HCT116 (cell line): ENCODE results near the gene TBC1D16. TPM values are rescaled to one million over a fixed set of nuclear protein-coding genes. Genes with fewer than 3 reads are reported as not detected.

Source experiments
- ATAC-seq: fragments of 200-7000 bp; cut with Tn5 transposase; 2 replicates; pipeline ENCODE4 v1.9.1; 2020; ENCODE audit warnings: mild to moderate bottlenecking, moderate library complexity
- BruUV-seq: library from RNA; stranded (reverse); fragments of 400-500 nt; replicated peaks from 2 replicates; lab custom pipeline; 2021; lab: Mats Ljungman, UMichigan
- CTCF ChIA-PET: fragments of 300-600 bp; sonication (Branson Sonifier 250); formaldehyde crosslinking; loops from one replicate; lab custom pipeline; 2021; ENCODE audit warnings: antibody characterized with exemption; lab: Charles Lee
- POLR2A ChIA-PET: fragments of 300-600, 350-600 bp; sonication (Branson Sonifier 250); formaldehyde crosslinking; loops from one replicate; lab custom pipeline; 2021; ENCODE audit warnings: antibody characterized with exemption; lab: Charles Lee
- RAD21 ChIA-PET, 2 experiments: fragments of 300-600 bp; sonication (Branson Sonifier 250); formaldehyde crosslinking; loops; one replicate each; lab custom pipeline; 2023; ENCODE audit warnings: low total read pairs in 2 of 2; ENCODE audit not compliant: uncharacterized antibody in 2 of 2, unreplicated experiment in 2 of 2, low non-redundant PET in 1 of 2; lab: Charles Lee
- DNase-seq: peaks from one replicate; pipeline ENCODE4 v3.0.0-alpha.2; 2010; ENCODE audit warnings: low read depth, low spot score
- H2AFZ ChIP-seq: fragments of 200-600 bp; shearing (Covaris generic), sonication (generic); 2 replicates; pipeline ENCODE4 v1.6.1; 2017; ENCODE audit warnings: low read depth, mixed run types, mixed read lengths, antibody characterized with exemption, low read length; ENCODE audit not compliant: poor library complexity, severe bottlenecking
- H3K27ac ChIP-seq: 2 replicates; pipeline ENCODE4 v1.5.1; 2012; ENCODE audit warnings: low read depth, low read length
- H3K27me3 ChIP-seq: fragments of 200-600 bp; sonication (generic); 2 replicates; pipeline ENCODE4 v1.6.1; 2016; ENCODE audit warnings: mixed run types, low read length, mixed read lengths; ENCODE audit not compliant: insufficient read depth
- H3K36me3 ChIP-seq, 2 experiments: fragments of 200-500 bp in 1 of 2; fragments of 200-600 bp in 1 of 2; sonication (Bioruptor generic) in 1 of 2; sonication (generic) in 1 of 2; 2 replicates each; pipeline versions ENCODE4 v1.5.1 to v1.6.1; 2014 to 2016; ENCODE audit warnings: low read length in 2 of 2, inconsistent platforms in 1 of 2, mixed read lengths in 1 of 2, mixed run types in 1 of 2; ENCODE audit not compliant: insufficient read depth in 2 of 2, control insufficient read depth in 1 of 2
- H3K4me1 ChIP-seq, 2 experiments: fragments of 200-600 bp in 1 of 2; sonication (generic) in 1 of 2; 2 replicates each; pipeline versions ENCODE4 v1.5.1 to v1.6.1; 2012 to 2017; ENCODE audit warnings: low read length in 2 of 2, inconsistent platforms in 1 of 2, mild to moderate bottlenecking in 1 of 2, mixed read lengths in 1 of 2, mixed run types in 1 of 2, moderate library complexity in 1 of 2; ENCODE audit not compliant: insufficient read depth in 2 of 2, control insufficient read depth in 1 of 2
- H3K4me2 ChIP-seq: fragments of 200-600 bp; sonication (generic); 2 replicates; pipeline ENCODE4 v1.6.1; 2017; ENCODE audit warnings: mixed run types, low read length, mixed read lengths
- H3K4me3 ChIP-seq, 2 experiments: fragments of 200-600 bp in 1 of 2; sonication (generic) in 1 of 2; replicated peaks in 1 of 2; 2 replicates each; pipeline ENCODE4 v1.5.1; 2011 to 2016; ENCODE audit warnings: low read length in 2 of 2, control low read depth in 1 of 2, low read depth in 1 of 2, mild to moderate bottlenecking in 1 of 2, mixed read lengths in 1 of 2, mixed run types in 1 of 2
- H3K79me2 ChIP-seq: fragments of 200-600 bp; sonication (generic); 2 replicates; pipeline ENCODE4 v1.6.1; 2017; ENCODE audit warnings: mild to moderate bottlenecking, mixed run types, low read length, moderate library complexity, mixed read lengths; ENCODE audit not compliant: insufficient read depth
- H3K9ac ChIP-seq: fragments of 200-600 bp; sonication (generic); 2 replicates; pipeline ENCODE4 v1.6.1; 2016; ENCODE audit warnings: low read length, mixed read lengths
- H3K9me2 ChIP-seq: fragments of 200-600 bp; sonication (generic), shearing (Covaris generic); 2 replicates; pipeline ENCODE4 v1.6.1; 2017; ENCODE audit warnings: mixed run types, mild to moderate bottlenecking, moderate library complexity; ENCODE audit not compliant: insufficient read depth
- H3K9me3 ChIP-seq, 2 experiments: fragments of 200-500 bp in 1 of 2; fragments of 200-600 bp in 1 of 2; sonication (Bioruptor generic) in 1 of 2; sonication (generic) in 1 of 2; 2 replicates each; pipeline ENCODE4 v1.6.1; 2014 to 2017; ENCODE audit warnings: low read length in 2 of 2, mixed read lengths in 2 of 2, inconsistent platforms in 1 of 2, low read depth in 1 of 2, mild to moderate bottlenecking in 1 of 2, mixed run types in 1 of 2, moderate library complexity in 1 of 2; ENCODE audit not compliant: control insufficient read depth in 1 of 2, insufficient read depth in 1 of 2
- H4K20me1 ChIP-seq: fragments of 200-600 bp; sonication (generic), shearing (Covaris generic); 2 replicates; pipeline ENCODE4 v1.6.1; 2017; ENCODE audit warnings: mixed run types, mild to moderate bottlenecking, moderate library complexity; ENCODE audit not compliant: insufficient read depth
- CBX3 ChIP-seq: IDR thresholded peaks from 2 replicates; pipeline ENCODE4 v1.6.1; 2012; ENCODE audit warnings: low read depth
- CTCF ChIP-seq, 3 experiments: fragments of 200-600 bp in 1 of 3; sonication (generic) in 1 of 3; IDR thresholded peaks in 2 of 3; conservative IDR thresholded peaks in 1 of 3; 2 replicates each; pipeline ENCODE4 v1.5.1; 2012 to 2017; ENCODE audit warnings: low read depth in 2 of 3, low read length in 2 of 3, antibody characterized with exemption in 1 of 3, borderline replicate concordance in 1 of 3, control low read depth in 1 of 3, mild to moderate bottlenecking in 1 of 3, mixed read lengths in 1 of 3, mixed run types in 1 of 3, moderate library complexity in 1 of 3; ENCODE audit not compliant: insufficient read depth in 1 of 3
- EGR1 ChIP-seq: IDR thresholded peaks from 2 replicates; pipeline ENCODE4 v1.6.1; 2012; ENCODE audit warnings: low read depth
- ELF1 ChIP-seq: IDR thresholded peaks from 2 replicates; pipeline ENCODE4 v1.6.1; 2012; ENCODE audit warnings: low read depth, borderline replicate concordance
- EZH2phosphoT487 ChIP-seq: fragments of 200-600 bp; IDR thresholded peaks from 2 replicates; pipeline ENCODE4 v1.6.1; 2018; ENCODE audit warnings: antibody characterized with exemption, borderline replicate concordance
- RAD21 ChIP-seq: IDR thresholded peaks from 2 replicates; pipeline ENCODE4 v1.6.1; 2012; ENCODE audit warnings: low read depth, mild to moderate bottlenecking
- SIN3A ChIP-seq: IDR thresholded peaks from 2 replicates; pipeline ENCODE4 v1.6.1; 2012; ENCODE audit warnings: low read depth
- SP1 ChIP-seq: IDR thresholded peaks from 2 replicates; pipeline ENCODE4 v1.6.1; 2012; ENCODE audit warnings: low read depth
- SRF ChIP-seq: IDR thresholded peaks from 2 replicates; pipeline ENCODE4 v1.6.1; 2012; ENCODE audit warnings: low read depth
- intact Hi-C: fragments of 100-400 bp; cut with micrococcal nuclease; formaldehyde crosslinking; loops from 2 replicates; pipeline ENCODE4 v1.10.0; 2022
- total RNA-seq: library from RNA; stranded (reverse); gene quantifications from one replicate; pipeline ENCODE4 v1.2.1, GENCODE V29; 2021; ENCODE audit not compliant: unreplicated experiment
- TF ChIP-seq, protein P1 (sequence below): IDR thresholded peaks from 2 replicates; pipeline ENCODE4 v1.6.1; 2012
- TF ChIP-seq, protein P2 (sequence below): IDR thresholded peaks from 2 replicates; pipeline ENCODE4 v1.6.1; 2011; ENCODE audit warnings: mild to moderate bottlenecking, low read length, moderate library complexity; ENCODE audit not compliant: insufficient replicate concordance; ENCODE audit errors: extremely low read depth

Gene TBC1D16
- total RNA-seq, 1 experiment from 2014 or later = 31.1 TPM

DNA sequence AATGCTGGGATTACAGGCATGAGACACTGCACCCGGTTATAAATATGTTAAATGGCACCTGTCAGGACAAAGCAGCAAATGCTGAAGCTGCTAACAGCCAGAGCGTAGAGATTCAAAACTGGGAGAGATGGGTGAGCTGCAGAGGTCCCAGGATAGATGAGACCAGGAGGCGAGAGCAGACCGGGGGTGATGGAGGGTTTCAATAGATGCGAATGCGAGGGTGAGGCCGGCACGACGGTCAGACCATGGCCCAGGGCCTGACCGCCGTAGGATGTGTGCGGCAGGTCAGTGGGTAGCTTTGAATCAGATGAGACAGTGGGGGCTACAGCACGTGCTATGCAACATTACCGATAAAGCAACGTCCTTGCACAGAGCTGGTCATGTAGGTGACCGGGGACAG, 15.0 kb upstream of the TBC1D16 start:
- Histone ChIP-seq H3K9me3 (no peaks in the 10 kb centered on the region), H3K27me3 (no peaks in the 10 kb centered on the region), H3K9ac (no peak overlapping the region), H3K9me2 (no peaks in the 10 kb centered on the region), H3K79me2 (no peaks in the 10 kb centered on the region), H3K36me3 (no peaks in the 10 kb centered on the region), H2AFZ (no peak overlapping the region), H3K27ac (no peak overlapping the region), H3K4me1 (no peaks in the 10 kb centered on the region), H4K20me1 (no peaks in the 10 kb centered on the region), H3K4me2 (no peak overlapping the region), H3K4me3 (no peak overlapping the region)
- no peak for ATAC-seq
- DNase-seq = no peak
- intact Hi-C loops = no loop called here
- ChIA-PET CTCF (no interaction called here), POLR2A (interaction anchor here (1.1 kb wide), 1 partner anchor 18 kb away, joined by 3 read pairs; no protein-coding TSS in a partner anchor), RAD21 (no interaction called here)
- no TSS peak for BruUV-seq
- TF ChIP-seq EGR1 (no peak), SRF (no peak), ELF1 (no peak), CBX3 (no peak), EZH2phosphoT487 (no peak), SP1 (no peak), RAD21 (no peak), SIN3A (no peak), CTCF (IDR thresholded peaks at IDR 0.05 in 2 of 3, conservative IDR thresholded peaks at IDR 0.05 in 1 of 3; ENCODE audit: borderline replicate concordance in 1 of 3, insufficient read depth in 1 of 3, low read depth in 2 of 3, low read length in 2 of 3) (no peak)
- TF ChIP-seq, protein P1, sequence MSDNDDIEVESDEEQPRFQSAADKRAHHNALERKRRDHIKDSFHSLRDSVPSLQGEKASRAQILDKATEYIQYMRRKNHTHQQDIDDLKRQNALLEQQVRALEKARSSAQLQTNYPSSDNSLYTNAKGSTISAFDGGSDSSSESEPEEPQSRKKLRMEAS = no peak
- TF ChIP-seq, protein P2, sequence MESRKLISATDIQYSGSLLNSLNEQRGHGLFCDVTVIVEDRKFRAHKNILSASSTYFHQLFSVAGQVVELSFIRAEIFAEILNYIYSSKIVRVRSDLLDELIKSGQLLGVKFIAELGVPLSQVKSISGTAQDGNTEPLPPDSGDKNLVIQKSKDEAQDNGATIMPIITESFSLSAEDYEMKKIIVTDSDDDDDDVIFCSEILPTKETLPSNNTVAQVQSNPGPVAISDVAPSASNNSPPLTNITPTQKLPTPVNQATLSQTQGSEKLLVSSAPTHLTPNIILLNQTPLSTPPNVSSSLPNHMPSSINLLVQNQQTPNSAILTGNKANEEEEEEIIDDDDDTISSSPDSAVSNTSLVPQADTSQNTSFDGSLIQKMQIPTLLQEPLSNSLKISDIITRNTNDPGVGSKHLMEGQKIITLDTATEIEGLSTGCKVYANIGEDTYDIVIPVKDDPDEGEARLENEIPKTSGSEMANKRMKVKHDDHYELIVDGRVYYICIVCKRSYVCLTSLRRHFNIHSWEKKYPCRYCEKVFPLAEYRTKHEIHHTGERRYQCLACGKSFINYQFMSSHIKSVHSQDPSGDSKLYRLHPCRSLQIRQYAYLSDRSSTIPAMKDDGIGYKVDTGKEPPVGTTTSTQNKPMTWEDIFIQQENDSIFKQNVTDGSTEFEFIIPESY = no peak
